Skeletal muscle cell (primary cell): ENCODE data around the gene TMPRSS4.

Source experiments
- DNase-seq: peaks from one replicate; pipeline ENCODE4 v3.0.0-alpha.2; 2010; ENCODE audit warnings: low read depth
- H3K4me3 ChIP-seq: 2 replicates; pipeline ENCODE4 v1.5.1; 2011; ENCODE audit warnings: low read depth, mild to moderate bottlenecking, control low read depth, low read length, moderate library complexity

Gene TMPRSS4

DNA sequence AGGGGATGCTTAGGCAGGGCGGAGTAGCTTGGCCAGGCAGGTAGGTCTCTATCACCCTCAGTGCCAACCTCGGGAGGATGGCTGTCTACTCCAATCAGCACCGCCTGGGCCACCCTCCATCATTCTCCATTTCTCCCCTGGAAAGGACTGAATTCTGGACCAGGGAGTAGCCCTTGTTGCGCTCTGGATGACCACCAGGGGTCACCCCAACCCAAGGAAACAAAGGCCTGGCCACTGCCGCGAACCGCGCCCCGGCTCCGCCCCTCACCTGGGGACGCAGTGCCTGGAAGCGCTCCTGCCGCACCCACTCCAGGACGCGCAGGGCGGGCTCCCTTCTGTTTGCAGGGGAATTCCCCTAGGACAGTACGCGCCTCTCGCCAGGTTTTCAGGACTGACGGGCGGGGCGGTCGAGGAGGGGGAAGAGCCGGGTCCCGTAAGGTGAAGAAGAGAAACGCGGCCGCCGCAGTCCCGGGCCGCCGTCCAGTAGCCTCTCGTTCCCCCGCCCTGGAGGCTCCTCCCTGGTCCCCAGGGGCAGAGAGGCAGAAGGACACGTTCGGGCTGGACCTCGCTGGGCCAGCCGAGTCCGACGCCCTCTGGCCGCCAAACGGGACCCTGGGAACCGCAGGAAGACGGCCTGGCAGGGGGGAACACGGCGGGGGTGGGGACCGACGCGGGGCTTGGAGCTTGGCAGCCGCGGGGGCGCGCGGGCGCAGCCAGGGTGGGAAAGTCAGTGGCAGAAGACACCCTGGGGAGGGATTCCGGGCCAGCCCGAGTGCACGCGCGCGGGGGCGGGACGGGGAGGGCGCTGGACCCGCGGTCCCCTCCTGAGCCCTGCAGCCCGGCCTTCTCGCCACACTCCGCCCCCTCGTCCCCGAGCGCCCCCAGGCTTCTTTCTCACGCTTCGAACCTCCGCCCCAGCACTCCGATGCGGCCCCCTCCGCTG is 68.7 kb downstream of the TMPRSS4 start:
- no peak for DNase-seq
- H3K4me3 ChIP-seq: peak overlapping the region; percentile 54

- DNase-seq: no peak
- H3K4me3 ChIP-seq: no peak overlapping the region
Measured at GRCh38 chr11:118146554-118146953, 69.7 kb downstream of the TMPRSS4 start.

- H3K4me3 ChIP-seq: no peak overlapping the region
- DNase-seq: no peak
Measured at GRCh38 chr11:118147502-118147901, 70.6 kb downstream of the TMPRSS4 start.

DNA sequence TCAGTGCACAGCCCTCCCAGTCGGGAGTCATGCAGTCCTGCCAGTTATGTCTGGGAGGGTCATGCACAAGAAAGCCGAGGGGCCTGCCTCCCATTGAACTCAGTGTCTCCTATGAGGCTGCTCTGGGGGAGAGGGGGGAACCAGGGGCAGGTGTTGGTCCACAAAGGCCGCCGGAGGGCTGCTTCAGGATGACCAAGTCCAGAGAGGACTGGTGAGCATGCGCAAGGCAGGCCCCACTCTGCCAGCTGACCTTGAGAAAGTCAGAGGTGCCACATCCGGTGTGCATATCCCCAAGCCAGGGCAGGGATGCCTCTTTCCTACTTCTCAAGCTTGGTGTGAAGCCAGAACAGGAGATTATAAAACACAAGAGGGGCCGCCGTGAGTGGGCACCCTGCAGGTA is 71.4 kb downstream of the TMPRSS4 start:
- H3K4me3 ChIP-seq: no peak overlapping the region
- DNase-seq: no peak

GRCh38 chr11:118148856-118149255 is 72.0 kb downstream of the TMPRSS4 start:
- no peak for DNase-seq
- H3K4me3 ChIP-seq: no peak overlapping the region

DNA sequence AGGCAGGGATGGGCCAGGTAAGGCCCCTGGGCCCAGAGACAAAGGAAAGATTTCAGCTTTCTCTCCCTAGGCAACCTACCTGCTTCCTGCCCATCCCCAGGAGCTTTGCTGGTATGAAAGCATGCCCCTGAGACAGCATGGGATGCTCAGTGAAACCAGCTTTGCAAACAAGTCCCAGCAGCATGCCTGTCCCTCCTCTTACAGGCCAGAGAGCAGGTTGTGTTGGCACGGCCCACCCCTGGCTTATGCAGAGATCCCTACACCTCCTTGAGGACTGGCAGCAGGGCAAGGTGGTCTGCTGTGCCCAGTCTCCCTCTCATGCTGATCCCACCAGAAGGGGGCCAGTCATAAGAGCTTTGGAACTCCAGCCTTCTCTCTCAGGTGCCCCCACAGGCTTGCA is 72.6 kb downstream of the TMPRSS4 start:
- DNase-seq: no peak
- no peak overlapping the region for H3K4me3 ChIP-seq

DNA sequence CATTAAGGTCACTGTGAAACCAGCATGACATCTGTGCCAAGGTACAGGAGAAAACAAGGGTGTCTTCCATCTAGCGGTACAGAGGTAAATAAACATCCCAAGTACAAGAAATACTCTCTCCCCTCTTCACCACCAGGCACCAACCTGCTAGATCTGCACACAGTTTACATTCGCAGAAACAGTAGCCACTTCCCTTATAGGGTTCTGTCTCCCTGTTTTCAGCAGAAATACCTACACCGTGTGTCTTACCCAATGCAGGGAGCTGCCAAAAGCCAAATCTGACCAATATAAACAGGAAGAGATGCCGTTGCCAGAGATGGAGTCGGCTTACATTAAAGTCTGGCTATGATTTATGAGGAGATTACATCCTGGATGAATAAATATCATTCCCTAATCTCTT is 74.6 kb downstream of the TMPRSS4 start:
- no peak overlapping the region for H3K4me3 ChIP-seq
- no peak for DNase-seq

- H3K4me3 ChIP-seq: peak overlapping the region; percentile 54
- DNase-seq: no peak
Measured at GRCh38 chr11:118152020-118152551, 75.2 kb downstream of the TMPRSS4 start.

DNA sequence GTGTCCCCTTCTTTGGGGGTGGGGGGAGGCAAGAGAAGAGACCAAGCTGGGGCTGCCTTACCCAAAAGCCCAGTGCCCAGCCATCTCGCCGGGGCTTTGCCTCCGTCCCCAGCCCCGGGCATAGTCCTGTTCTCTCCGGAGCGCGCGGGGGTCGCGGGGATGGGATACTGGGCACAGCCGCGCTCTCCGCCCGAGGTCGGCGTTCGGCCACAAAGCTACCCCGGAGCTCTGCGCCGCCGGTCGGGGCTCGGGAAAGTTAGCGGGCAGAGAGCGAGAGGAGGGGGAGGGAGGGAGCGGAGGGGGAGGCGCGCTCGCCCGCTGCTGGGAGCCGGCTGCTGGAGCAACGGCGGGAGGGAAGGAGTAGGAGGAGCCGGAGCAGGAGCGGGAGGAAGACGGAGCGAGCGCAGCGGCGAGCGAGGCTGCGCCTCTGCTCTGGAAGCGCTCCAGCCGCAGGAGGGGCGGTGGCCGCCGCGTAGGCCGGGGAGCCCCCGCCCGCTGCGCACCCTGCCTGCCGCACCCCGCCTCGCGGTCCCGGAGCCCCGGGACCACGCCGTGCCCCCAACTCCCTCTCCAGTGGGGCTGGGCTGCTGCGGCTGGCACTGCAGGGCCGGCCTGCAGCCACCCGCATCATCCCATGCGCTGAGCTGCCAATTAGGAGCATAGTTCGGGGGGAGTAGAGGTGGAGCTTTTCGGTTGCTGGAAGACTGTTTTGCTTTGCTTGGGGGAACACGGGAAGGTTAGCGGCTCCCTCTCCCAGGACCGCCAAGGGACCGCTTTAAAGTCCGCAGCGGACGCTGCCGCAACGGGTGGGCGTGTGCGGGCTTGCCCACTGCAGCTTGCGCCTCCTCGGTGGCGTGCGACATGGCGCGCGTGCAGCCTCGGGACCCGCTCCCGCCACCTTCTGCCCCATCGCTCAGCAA is 75.9 kb downstream of the TMPRSS4 start, which contains the start of gene SCN4B:
Gene SCN4B (minus strand): TSS at position 272 of the 920 bp plus-strand sequence. CDS start 150 bp downstream, at position 122.
- peak within 1 kb of the TSS; percentile 54 for H3K4me3 ChIP-seq

GRCh38 chr11:118153516-118153915 is 76.6 kb downstream of the TMPRSS4 start:
- peak overlapping the region; percentile 54 for H3K4me3 ChIP-seq
- DNase-seq: no peak

More for the DNA sequence above, 75.9 kb downstream of the TMPRSS4 start, which contains the start of gene SCN4B:
- no peak for DNase-seq

GRCh38 chr11:118153976-118154375 is 77.1 kb downstream of the TMPRSS4 start:
- no peak overlapping the region for H3K4me3 ChIP-seq
- no peak for DNase-seq

DNA sequence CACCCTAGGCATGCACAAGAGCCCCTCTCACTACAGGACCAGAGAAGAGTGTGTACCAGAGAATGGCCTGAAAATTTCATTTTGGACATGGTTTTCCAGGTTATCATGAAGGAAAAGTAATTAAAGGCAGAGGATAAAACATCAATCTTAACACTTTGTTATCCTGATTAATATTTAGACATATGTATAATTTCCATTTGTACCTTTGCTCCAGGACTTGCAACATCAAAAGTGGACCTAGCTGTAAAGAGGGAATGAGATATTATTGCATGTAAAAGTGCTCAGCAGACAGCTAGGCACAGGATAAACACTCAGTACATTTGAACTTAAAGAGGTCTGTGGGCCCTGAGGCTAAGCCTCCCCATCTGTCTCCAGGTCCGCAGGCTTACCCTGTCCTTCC is 77.8 kb downstream of the TMPRSS4 start:
- DNase-seq: no peak
- H3K4me3 ChIP-seq: no peak overlapping the region

DNA sequence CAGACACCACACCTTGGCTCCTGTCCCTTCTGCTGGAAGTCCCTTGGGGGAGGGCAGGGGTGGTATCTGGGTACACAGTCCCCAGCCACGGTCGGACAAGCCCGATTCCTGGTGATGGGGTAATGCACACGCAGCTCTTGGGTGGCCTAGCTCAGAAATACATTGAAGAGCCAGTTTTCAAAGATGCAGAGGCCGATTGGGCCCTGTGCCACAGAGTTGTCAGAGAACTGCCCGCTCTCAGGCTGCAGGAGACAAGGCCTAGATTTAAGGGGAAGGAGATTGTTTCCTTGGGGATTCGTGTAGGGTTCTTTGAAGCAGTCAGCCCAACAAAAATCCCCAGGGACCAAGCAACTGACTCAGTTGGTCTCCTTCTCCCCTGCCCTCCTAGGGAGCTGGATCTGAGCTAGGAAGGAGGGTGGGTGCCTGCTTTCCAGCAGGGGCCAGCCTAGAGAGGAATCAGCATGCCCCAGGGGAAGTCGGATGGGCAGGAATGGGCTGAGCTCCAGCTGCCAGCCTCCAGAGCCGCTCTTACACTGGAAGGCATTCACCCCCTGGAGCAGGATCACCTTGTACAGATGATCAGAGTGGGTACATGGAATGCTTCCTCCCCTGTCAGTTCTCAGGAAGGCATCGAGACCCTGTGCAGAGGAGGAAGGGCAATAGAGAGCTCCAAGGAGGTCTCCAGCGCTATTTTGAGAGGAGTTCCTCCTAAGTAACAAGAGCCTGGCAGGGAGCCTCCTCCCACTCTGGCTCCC is 79.1 kb downstream of the TMPRSS4 start:
- no peak overlapping the region for H3K4me3 ChIP-seq
- no peak for DNase-seq

DNA sequence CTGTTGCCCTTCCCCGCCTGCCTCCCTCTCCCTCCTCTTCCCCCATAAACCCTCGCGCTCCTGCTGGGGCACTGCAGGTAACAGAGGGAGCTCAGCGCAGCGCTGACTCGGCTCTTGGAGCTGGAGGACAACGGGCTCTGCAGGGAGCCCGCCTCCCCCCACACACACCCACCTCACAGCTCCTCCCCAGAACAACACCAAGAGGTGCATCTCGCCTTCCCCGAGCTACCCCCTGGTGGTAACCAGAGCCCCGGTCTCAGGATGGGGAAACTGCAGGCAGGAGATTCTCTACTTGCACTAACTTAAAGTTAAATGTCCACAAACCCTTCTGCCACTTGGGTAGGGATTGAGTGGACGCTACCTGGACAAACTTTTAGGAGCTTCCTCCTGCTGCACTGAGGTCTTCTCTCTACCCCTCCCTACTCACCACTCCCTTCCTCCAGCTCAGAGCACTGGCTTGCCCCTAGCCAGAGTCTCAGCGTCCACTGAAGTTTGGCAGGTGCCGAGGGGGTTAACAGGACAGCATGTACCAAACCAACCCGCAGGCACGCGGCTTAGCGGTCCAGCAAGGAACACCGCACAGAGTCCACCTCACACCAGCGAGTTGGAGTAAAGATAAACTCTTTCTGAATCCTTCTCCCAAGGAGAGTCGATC is 79.8 kb downstream of the TMPRSS4 start:
- DNase-seq: no peak

GRCh38 chr11:118157186-118157895 is 80.5 kb downstream of the TMPRSS4 start:
- no peak overlapping the region for H3K4me3 ChIP-seq

More for the DNA sequence above, 79.8 kb downstream of the TMPRSS4 start:
- no peak overlapping the region for H3K4me3 ChIP-seq

DNA sequence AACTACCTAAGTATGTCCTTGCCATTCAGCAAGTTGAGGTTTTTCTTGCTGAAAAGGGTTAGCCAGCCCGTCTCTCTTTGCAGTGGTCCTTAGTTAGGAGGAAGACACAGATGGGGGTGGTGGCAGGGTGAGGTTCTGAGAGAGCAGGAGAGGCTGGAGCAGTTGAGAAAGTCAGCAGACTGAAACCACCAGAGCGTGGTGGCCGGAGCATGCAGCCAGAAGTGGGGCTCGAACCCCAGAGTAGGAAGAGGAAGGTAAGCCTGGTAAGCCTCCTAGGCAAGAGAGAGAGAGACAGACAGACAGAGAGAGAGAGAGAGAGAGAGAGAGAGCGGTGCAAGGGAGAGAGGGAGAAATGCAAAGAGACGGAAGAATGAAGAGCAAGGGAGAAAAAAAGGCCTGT is 84.9 kb downstream of the TMPRSS4 start:
- no peak for DNase-seq
- H3K4me3 ChIP-seq: no peak overlapping the region

More at GRCh38 chr11:118157186-118157895, 80.5 kb downstream of the TMPRSS4 start:
- no peak for DNase-seq

DNA sequence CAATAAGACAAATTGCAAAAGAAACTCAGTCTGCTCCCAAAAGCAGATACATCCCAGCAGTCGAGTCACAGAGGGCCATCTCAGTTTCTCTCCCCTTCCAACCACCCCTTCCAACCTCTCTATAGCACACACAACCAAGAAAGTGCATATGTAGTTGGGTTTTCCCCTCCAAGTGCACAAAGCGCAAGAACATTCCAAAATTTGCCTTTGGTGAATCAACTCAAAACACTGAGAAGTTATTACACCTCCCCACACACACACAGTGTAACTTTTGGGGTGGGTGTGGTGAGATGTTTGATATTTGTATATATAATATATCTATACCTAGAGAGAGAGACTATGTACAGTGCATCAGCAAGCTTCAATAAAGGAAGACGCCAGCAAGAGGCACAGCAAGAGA is 86.0 kb downstream of the TMPRSS4 start:
- DNase-seq: no peak
- no peak overlapping the region for H3K4me3 ChIP-seq

- no peak for DNase-seq
- H3K4me3 ChIP-seq: no peak overlapping the region
Measured at GRCh38 chr11:118163494-118163893, 86.6 kb downstream of the TMPRSS4 start.
